ENCODE measurements around the gene WFDC1.

The WFDC1 gene

DNA sequence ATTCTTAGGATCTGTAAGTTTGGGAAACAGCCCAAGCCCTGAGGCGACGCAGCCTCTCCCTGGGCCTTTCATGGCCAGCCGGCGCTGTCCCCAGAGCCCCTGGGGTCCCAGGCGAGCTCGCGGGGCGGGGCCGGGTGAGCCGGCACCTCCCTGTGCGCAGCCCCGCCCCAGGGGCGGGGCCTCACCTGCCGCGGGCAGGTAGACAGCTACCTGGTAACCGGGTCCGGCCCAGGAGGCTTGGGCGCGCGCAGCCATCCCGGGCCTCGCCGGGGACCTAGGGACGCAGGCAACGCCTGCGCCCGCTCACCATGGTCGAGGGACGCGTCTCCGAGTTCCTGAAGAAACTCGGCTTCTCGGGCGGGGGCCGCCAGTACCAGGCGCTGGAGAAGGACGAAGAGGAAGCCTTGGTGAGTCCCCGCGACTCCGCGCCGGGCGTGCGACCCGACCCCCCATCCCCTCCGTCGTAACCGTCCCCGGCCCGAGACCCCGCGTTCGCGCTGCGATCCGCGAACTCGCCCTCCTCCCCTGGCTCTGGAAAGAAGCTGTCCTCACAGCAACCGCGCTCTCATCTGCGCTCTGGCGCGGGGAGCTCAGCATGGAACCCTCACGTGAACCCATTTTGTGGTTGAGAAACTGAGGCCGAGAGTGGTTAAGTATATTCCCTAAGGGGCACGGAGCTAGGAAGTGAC, 73.8 kb downstream of the WFDC1 start, which contains the start of gene ATP2C2:
TSS of gene ATP2C2 (plus strand) at position 231 of the 689 bp plus-strand sequence. CDS start at position 309, 78 bp downstream.
- Histone ChIP-seq H3K9ac (ENCODE audit: low read length) (peak within 1 kb of the TSS; percentile 9), H3K27me3 (ENCODE audit: control insufficient read depth, insufficient read depth, low read length) (peaks cover 50% of the 10 kb centered on the region), H3K36me3 (ENCODE audit: control insufficient read depth, insufficient read depth, low read length) (no peaks in the 10 kb centered on the region), H3K4me3 (ENCODE audit: low read depth, low read length) (peak within 1 kb of the TSS; percentile 58), H3K4me1 (ENCODE audit: control insufficient read depth, insufficient read depth, low read length) (peaks cover 20% of the 10 kb centered on the region), H3K9me3 (ENCODE audit: control insufficient read depth, insufficient read depth, low read depth, low read length) (no peaks in the 10 kb centered on the region), H3K27ac (ENCODE audit: low read depth, low read length) (no peak within 1 kb of the TSS)

DNA sequence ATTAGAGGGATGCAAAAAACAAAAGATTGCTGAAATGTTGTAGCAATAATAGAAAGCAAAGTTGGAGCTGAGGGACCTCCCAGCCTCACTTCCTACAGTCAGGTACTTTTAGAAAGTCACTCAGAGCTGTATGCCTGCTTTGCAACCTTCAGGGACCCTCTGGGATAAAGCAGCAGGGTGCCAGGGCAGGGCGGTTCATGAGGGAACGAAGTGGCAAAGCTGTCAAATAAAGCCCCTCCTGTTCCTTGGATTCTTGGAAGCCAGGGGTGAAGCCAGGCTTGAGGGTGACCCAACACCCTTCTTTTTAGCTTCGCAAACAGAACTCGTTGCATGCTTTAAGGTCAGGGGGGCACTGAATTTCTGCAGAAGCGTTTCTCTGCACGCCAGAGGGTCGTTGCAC, 74.4 kb downstream of the WFDC1 start:
- no peaks in the 10 kb centered on the region for H3K36me3 ChIP-seq (ENCODE audit: control insufficient read depth, insufficient read depth, low read length)
- no peaks in the 10 kb centered on the region for H3K9me3 ChIP-seq (ENCODE audit: control insufficient read depth, insufficient read depth, low read depth, low read length)
- no peak overlapping the region for H3K9ac ChIP-seq (ENCODE audit: low read length)
- no peak overlapping the region for H3K27ac ChIP-seq (ENCODE audit: low read depth, low read length)
- peaks cover 50% of the 10 kb centered on the region for H3K27me3 ChIP-seq (ENCODE audit: control insufficient read depth, insufficient read depth, low read length)
- H3K4me1 ChIP-seq (ENCODE audit: control insufficient read depth, insufficient read depth, low read length): peaks cover 20% of the 10 kb centered on the region
- H3K4me3 ChIP-seq (ENCODE audit: low read depth, low read length): peak overlapping the region; percentile 58

DNA sequence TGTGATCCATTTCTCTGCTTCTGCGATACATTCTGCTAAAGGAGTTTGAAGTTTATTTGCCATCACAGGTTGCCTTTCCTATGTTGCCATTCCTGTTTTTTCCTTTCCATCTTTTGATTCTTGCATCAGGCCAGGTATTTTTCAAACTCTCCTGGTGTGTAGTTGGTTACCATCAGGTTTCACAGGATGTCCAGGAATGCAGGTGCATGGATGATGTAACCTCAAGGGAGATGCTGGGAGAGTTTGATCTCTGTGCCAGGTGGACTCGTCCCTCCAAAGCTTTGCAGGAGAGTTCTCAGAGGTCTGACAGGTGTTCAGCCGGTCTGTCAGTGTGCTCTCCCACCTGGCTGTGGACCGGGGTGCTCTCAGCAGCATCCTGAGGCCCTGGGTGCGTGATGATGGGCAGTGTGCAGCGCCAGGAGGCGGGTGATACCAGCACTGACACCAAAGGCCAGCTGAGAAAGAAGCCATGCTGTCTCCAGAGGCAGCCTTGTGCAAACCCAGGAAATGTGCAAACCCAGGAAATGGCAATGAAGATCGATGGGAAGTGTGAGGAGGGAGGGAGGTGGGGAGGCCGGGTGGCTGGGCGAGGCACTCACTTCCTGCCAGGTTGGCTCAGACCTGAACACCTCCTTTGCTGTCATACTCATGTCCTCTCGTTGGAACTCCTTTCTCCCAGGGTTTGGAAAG, 75.4 kb downstream of the WFDC1 start:
- H3K9ac ChIP-seq (ENCODE audit: low read length): no peak overlapping the region
- no peak overlapping the region for H3K4me3 ChIP-seq (ENCODE audit: low read depth, low read length)
- H3K27ac ChIP-seq (ENCODE audit: low read depth, low read length): no peak overlapping the region
- H3K27me3 ChIP-seq (ENCODE audit: control insufficient read depth, insufficient read depth, low read length): peaks cover 50% of the 10 kb centered on the region
- H3K4me1 ChIP-seq (ENCODE audit: control insufficient read depth, insufficient read depth, low read length): peaks cover 20% of the 10 kb centered on the region
- no peaks in the 10 kb centered on the region for H3K9me3 ChIP-seq (ENCODE audit: control insufficient read depth, insufficient read depth, low read depth, low read length)
- H3K36me3 ChIP-seq (ENCODE audit: control insufficient read depth, insufficient read depth, low read length): no peaks in the 10 kb centered on the region

DNA sequence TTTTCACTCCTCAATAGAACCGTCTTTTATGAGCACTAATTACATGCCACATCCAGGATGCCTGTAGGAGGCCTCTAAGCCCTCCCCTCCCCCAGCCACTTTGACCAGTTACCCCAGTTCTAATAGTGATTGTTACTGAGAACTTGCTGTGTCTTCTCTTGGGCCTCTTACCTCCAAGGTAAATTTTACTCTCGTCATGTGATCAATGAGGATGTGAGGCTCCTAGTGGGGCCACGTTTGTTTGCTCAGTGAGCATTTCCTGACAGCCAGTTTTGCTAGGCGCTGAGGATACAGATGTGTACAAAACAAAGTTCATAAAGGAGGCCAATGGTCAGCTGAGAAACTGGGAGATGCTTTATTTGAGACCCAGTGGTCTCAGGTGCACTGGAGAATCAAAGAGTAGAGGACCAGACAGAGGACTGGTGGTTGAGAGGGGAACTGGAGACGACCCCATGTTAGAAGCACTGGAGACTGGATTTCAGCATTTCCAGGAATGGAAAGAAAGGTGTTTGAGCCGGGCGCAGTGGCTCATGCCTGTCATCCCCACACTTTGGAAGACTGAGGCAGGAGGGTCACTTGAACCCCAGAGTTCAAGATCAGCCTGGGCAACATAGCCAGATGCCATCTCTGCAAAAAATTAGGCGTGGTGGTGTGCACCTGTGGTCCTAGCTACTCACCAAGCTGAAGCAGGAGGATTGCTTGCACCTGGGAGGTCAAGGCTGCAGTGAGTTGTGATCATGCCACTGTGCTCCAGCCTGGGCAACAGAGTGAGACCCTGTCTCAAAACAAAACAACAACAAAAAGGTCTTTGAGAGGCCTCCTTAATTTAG, 76.3 kb downstream of the WFDC1 start:
- no peaks in the 10 kb centered on the region for H3K36me3 ChIP-seq (ENCODE audit: control insufficient read depth, insufficient read depth, low read length)
- H3K4me1 ChIP-seq (ENCODE audit: control insufficient read depth, insufficient read depth, low read length): peaks cover 20% of the 10 kb centered on the region
- no peak overlapping the region for H3K27ac ChIP-seq (ENCODE audit: low read depth, low read length)
- H3K9me3 ChIP-seq (ENCODE audit: control insufficient read depth, insufficient read depth, low read depth, low read length): no peaks in the 10 kb centered on the region
- H3K27me3 ChIP-seq (ENCODE audit: control insufficient read depth, insufficient read depth, low read length): peaks cover 50% of the 10 kb centered on the region
- no peak overlapping the region for H3K9ac ChIP-seq (ENCODE audit: low read length)
- no peak overlapping the region for H3K4me3 ChIP-seq (ENCODE audit: low read depth, low read length)

- Histone ChIP-seq H3K4me1 (ENCODE audit: control insufficient read depth, insufficient read depth, low read length) (peaks cover 20% of the 10 kb centered on the region), H3K27me3 (ENCODE audit: control insufficient read depth, insufficient read depth, low read length) (peaks cover 50% of the 10 kb centered on the region), H3K9ac (ENCODE audit: low read length) (no peak overlapping the region)
Measured at GRCh38 chr16:84371553-84371865, 76.8 kb downstream of the WFDC1 start.

GRCh38 chr16:84373907-84374489, 79.3 kb downstream of the WFDC1 start:
- Histone ChIP-seq H3K36me3 (ENCODE audit: control insufficient read depth, insufficient read depth, low read length) (no peaks in the 10 kb centered on the region), H3K9ac (ENCODE audit: low read length) (no peak overlapping the region), H3K4me3 (ENCODE audit: low read depth, low read length) (no peak overlapping the region), H3K4me1 (ENCODE audit: control insufficient read depth, insufficient read depth, low read length) (peaks cover 19% of the 10 kb centered on the region), H3K9me3 (ENCODE audit: control insufficient read depth, insufficient read depth, low read depth, low read length) (no peaks in the 10 kb centered on the region), H3K27me3 (ENCODE audit: control insufficient read depth, insufficient read depth, low read length) (peaks cover 27% of the 10 kb centered on the region), H3K27ac (ENCODE audit: low read depth, low read length) (no peak overlapping the region)

More at GRCh38 chr16:84371553-84371865, 76.8 kb downstream of the WFDC1 start:
- no peak overlapping the region for H3K4me3 ChIP-seq (ENCODE audit: low read depth, low read length)
- no peak overlapping the region for H3K27ac ChIP-seq (ENCODE audit: low read depth, low read length)
- no peaks in the 10 kb centered on the region for H3K36me3 ChIP-seq (ENCODE audit: control insufficient read depth, insufficient read depth, low read length)
- no peaks in the 10 kb centered on the region for H3K9me3 ChIP-seq (ENCODE audit: control insufficient read depth, insufficient read depth, low read depth, low read length)

DNA sequence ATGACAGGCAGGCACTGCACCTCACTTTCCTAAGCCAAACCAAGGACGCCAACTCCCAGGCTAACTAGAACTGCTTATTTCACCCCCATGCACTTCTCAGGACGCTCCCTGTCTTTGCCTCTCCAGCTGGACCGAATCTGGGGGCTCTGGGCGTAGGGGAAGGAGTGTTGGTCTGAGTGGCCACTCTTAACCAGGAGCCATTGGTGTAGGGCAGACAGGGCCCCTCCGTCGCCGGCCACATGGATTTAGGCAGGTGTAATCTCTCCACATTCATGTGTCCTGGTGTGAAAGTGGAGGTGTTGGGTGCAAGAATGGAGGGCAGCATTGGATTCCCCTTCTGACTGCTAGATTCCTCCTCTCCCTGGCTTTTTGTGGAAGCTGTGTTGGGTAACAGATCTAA, 83.4 kb downstream of the WFDC1 start:
- Histone ChIP-seq H3K9ac (ENCODE audit: low read length) (no peak overlapping the region), H3K4me3 (ENCODE audit: low read depth, low read length) (no peak overlapping the region), H3K27me3 (ENCODE audit: control insufficient read depth, insufficient read depth, low read length) (no peaks in the 10 kb centered on the region), H3K27ac (ENCODE audit: low read depth, low read length) (no peak overlapping the region), H3K4me1 (ENCODE audit: control insufficient read depth, insufficient read depth, low read length) (peaks cover 10% of the 10 kb centered on the region), H3K36me3 (ENCODE audit: control insufficient read depth, insufficient read depth, low read length) (no peaks in the 10 kb centered on the region), H3K9me3 (ENCODE audit: control insufficient read depth, insufficient read depth, low read depth, low read length) (no peaks in the 10 kb centered on the region)

DNA sequence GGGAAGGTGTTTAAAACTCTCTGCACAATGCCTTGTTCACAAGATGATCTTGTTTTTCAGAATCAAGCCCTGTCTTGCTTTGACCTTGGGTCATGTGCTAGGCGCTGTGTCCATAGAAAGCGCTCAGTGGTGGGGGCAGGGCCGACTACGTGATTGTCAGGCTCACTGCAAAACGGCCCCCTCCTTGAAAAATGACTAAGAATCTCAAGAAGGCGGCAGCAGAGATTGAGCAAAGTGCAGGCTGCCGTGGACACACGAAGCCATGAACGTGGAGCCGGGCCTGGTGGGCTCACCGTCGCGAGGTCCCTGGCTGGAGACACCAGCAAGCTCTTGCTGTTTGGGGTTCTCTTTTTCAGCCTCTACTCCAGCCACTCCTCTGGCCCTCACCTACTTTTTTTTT, 83.9 kb downstream of the WFDC1 start:
- Histone ChIP-seq H3K9me3 (ENCODE audit: control insufficient read depth, insufficient read depth, low read depth, low read length) (no peaks in the 10 kb centered on the region), H3K4me1 (ENCODE audit: control insufficient read depth, insufficient read depth, low read length) (peaks cover 10% of the 10 kb centered on the region), H3K27ac (ENCODE audit: low read depth, low read length) (no peak overlapping the region), H3K9ac (ENCODE audit: low read length) (no peak overlapping the region), H3K27me3 (ENCODE audit: control insufficient read depth, insufficient read depth, low read length) (no peaks in the 10 kb centered on the region), H3K4me3 (ENCODE audit: low read depth, low read length) (no peak overlapping the region), H3K36me3 (ENCODE audit: control insufficient read depth, insufficient read depth, low read length) (no peaks in the 10 kb centered on the region)

- Histone ChIP-seq H3K9ac (ENCODE audit: low read length) (no peak overlapping the region), H3K27me3 (ENCODE audit: control insufficient read depth, insufficient read depth, low read length) (no peaks in the 10 kb centered on the region), H3K36me3 (ENCODE audit: control insufficient read depth, insufficient read depth, low read length) (no peaks in the 10 kb centered on the region), H3K4me1 (ENCODE audit: control insufficient read depth, insufficient read depth, low read length) (peaks cover 10% of the 10 kb centered on the region), H3K27ac (ENCODE audit: low read depth, low read length) (no peak overlapping the region), H3K4me3 (ENCODE audit: low read depth, low read length) (no peak overlapping the region), H3K9me3 (ENCODE audit: control insufficient read depth, insufficient read depth, low read depth, low read length) (peaks cover 2% of the 10 kb centered on the region)
Measured at GRCh38 chr16:84379008-84379708, 84.5 kb downstream of the WFDC1 start.
